ENCODE data around the gene DNM3.

DNM3 gene

GRCh38 chr1:171877701-171878100 lies 36.4 kb downstream of the DNM3 start:
- Histone ChIP-seq H3K4me3 (ENCODE audit: low read depth, low read length) (no peak overlapping the region), H3K36me3 (no peaks in the 10 kb centered on the region), H3K9me3 (no peaks in the 10 kb centered on the region), H3K27me3 (no peaks in the 10 kb centered on the region), H3K4me1 (no peaks in the 10 kb centered on the region)
- TF ChIP-seq, protein P1, sequence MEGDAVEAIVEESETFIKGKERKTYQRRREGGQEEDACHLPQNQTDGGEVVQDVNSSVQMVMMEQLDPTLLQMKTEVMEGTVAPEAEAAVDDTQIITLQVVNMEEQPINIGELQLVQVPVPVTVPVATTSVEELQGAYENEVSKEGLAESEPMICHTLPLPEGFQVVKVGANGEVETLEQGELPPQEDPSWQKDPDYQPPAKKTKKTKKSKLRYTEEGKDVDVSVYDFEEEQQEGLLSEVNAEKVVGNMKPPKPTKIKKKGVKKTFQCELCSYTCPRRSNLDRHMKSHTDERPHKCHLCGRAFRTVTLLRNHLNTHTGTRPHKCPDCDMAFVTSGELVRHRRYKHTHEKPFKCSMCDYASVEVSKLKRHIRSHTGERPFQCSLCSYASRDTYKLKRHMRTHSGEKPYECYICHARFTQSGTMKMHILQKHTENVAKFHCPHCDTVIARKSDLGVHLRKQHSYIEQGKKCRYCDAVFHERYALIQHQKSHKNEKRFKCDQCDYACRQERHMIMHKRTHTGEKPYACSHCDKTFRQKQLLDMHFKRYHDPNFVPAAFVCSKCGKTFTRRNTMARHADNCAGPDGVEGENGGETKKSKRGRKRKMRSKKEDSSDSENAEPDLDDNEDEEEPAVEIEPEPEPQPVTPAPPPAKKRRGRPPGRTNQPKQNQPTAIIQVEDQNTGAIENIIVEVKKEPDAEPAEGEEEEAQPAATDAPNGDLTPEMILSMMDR (IDR thresholded peaks at IDR 0.05; ENCODE audit: low read depth, low read length) = no peak
- no peak for DNase-seq

DNA sequence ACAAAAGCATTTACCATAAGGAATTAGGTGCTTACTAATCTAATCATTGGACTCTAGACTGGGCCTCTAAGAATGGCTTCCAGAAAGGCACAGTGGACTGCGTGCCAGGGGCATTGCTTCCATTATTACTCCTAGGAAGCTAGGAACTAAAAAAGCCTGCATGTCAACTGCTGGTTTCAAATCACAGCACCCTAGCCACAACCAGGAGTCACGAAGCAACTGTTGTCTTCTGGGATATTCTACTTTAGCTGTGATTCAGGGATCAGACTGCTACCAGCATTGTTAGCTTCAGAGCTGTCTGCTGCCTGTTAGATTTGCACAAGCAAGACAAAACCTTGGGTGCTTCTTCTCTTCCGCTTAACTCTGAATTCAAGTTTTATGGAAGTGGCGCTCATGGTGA lies 38.3 kb downstream of the DNM3 start:
- DNase-seq = no peak
- no peak overlapping the region for H3K4me3 ChIP-seq (ENCODE audit: low read depth, low read length)
- no peaks in the 10 kb centered on the region for H3K9me3 ChIP-seq
- no peaks in the 10 kb centered on the region for H3K27me3 ChIP-seq
- TF ChIP-seq, protein P1 (IDR thresholded peaks at IDR 0.05; ENCODE audit: low read depth, low read length) = no peak
- H3K36me3 ChIP-seq = no peaks in the 10 kb centered on the region
- H3K4me1 ChIP-seq = no peaks in the 10 kb centered on the region

DNA sequence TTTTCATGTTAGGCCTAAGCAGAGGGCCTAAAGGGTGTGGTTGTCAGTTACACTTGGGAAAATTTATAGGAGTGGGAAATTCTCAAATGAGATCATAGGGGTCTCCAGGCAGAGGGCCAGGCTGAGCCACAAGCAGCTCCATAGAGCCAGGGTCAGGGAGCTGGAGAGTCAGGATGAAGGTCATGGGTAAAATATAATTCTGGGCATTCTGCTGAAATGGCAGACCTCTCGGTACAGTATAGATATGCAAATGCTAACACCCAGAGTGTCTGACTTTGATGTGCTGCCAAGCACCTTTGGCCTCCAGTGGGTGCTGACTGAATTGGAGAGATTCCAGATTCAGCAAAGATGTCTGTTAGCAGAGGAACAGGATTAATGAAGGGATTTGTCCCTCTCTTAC lies 40.1 kb downstream of the DNM3 start:
- Histone ChIP-seq H3K27me3 (no peaks in the 10 kb centered on the region), H3K36me3 (no peaks in the 10 kb centered on the region), H3K9me3 (no peaks in the 10 kb centered on the region), H3K4me3 (ENCODE audit: low read depth, low read length) (no peak overlapping the region), H3K4me1 (no peaks in the 10 kb centered on the region)
- TF ChIP-seq, protein P1 (IDR thresholded peaks at IDR 0.05; ENCODE audit: low read depth, low read length) = no peak
- no peak for DNase-seq

- Histone ChIP-seq H3K9me3 (0 out of 2 replicates have a peak, but pooled peaks cover 2% of the 10 kb centered on the region), H3K27me3 (no peaks in the 10 kb centered on the region), H3K4me1 (no peaks in the 10 kb centered on the region; the same call in 1 of the 2 replicates), H3K36me3 (no peaks in the 10 kb centered on the region), H3K4me3 (ENCODE audit: low read depth, low read length) (no peak overlapping the region)
- TF ChIP-seq, protein P1 (IDR thresholded peaks at IDR 0.05; ENCODE audit: low read depth, low read length) = no peak
- DNase-seq = no peak
Observed at GRCh38 chr1:171883849-171884248, 42.6 kb downstream of the DNM3 start.

DNA sequence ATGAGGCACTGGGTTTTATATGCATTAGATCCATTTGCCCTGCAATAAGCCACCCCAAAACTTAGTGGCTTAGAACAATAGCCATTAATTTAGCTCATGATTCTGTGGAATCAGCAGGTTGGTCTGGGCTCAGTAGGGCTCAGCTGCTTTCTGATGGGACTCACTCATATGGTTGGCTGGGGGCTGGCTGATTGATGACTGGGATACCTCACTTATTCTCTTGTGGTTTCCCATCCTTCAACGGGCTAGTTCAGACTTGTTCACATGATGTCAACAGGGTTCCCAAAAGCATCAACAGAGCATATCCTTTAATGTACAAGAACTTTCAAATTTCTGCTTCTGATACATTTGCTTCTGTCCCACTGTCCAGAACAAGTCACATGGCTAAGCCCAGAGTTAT lies 43.2 kb downstream of the DNM3 start:
- Histone ChIP-seq H3K4me3 (ENCODE audit: low read depth, low read length) (no peak overlapping the region), H3K27me3 (no peaks in the 10 kb centered on the region), H3K36me3 (no peaks in the 10 kb centered on the region), H3K9me3 (0 out of 2 replicates have a peak, but pooled peaks cover 2% of the 10 kb centered on the region), H3K4me1 (no peaks in the 10 kb centered on the region; the same call in 1 of the 2 replicates)
- no peak for DNase-seq
- TF ChIP-seq, protein P1 (IDR thresholded peaks at IDR 0.05; ENCODE audit: low read depth, low read length) = no peak

DNA sequence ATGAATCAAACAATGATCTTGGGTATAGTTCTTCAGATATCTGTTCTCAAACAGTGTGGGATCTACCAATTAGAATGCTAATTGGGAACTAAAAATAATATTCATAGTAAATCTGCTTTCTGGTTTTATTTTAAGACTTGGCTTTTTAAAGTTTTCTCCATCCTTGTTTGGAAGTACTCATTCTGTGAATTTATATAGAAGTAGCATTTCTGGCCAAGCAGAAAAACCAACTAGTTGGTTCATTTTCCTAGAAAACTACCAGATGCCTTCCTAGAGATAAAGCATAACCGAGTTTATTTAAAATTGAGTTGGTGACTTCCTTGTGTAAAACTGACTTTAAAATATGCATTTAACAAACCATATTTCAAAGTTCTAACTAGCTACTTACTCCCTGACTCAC lies 48.8 kb downstream of the DNM3 start:
- H3K36me3 ChIP-seq = no peaks in the 10 kb centered on the region
- no peaks in the 10 kb centered on the region; the same call in 1 of the 2 replicates for H3K4me1 ChIP-seq
- H3K4me3 ChIP-seq (ENCODE audit: low read depth, low read length) = no peak overlapping the region
- DNase-seq = no peak
- TF ChIP-seq, protein P1 (IDR thresholded peaks at IDR 0.05; ENCODE audit: low read depth, low read length) = no peak
- no peaks in the 10 kb centered on the region for H3K27me3 ChIP-seq
- peaks cover 2% of the 10 kb centered on the region; the same call in 1 of the 2 replicates for H3K9me3 ChIP-seq

All from BE2C (cell line).